ENCODE measurements around the gene TJAP1. TPM values are rescaled to one million over a fixed set of nuclear protein-coding genes. Genes with fewer than 3 reads are reported as not detected.

Gene TJAP1
- total RNA-seq, 1 donor from 2014 or later: 6.6 TPM

GRCh38 chr6:43493833-43494232 lies 16.5 kb downstream of the TJAP1 start:
- peaks cover 6% of the 10 kb centered on the region for H3K36me3 ChIP-seq (ENCODE audit: control insufficient read depth, insufficient read depth, low read length)
- DNase-seq (ENCODE audit: low read depth) (peak; percentile 39), FAIRE-seq (no peak)
- no peak overlapping the region for H3K4me3 ChIP-seq (ENCODE audit: low read depth, low read length)
- no peaks in the 10 kb centered on the region for H3K27me3 ChIP-seq (ENCODE audit: control insufficient read depth, insufficient read depth, low read length)
- TF ChIP-seq, protein P1, sequence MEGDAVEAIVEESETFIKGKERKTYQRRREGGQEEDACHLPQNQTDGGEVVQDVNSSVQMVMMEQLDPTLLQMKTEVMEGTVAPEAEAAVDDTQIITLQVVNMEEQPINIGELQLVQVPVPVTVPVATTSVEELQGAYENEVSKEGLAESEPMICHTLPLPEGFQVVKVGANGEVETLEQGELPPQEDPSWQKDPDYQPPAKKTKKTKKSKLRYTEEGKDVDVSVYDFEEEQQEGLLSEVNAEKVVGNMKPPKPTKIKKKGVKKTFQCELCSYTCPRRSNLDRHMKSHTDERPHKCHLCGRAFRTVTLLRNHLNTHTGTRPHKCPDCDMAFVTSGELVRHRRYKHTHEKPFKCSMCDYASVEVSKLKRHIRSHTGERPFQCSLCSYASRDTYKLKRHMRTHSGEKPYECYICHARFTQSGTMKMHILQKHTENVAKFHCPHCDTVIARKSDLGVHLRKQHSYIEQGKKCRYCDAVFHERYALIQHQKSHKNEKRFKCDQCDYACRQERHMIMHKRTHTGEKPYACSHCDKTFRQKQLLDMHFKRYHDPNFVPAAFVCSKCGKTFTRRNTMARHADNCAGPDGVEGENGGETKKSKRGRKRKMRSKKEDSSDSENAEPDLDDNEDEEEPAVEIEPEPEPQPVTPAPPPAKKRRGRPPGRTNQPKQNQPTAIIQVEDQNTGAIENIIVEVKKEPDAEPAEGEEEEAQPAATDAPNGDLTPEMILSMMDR (IDR thresholded peaks at IDR 0.05; ENCODE audit: insufficient read depth, low read length, severe bottlenecking): no peak

- no peaks in the 10 kb centered on the region for H3K27me3 ChIP-seq (ENCODE audit: control insufficient read depth, insufficient read depth, low read length)
- TF ChIP-seq, protein P1 (IDR thresholded peaks at IDR 0.05; ENCODE audit: insufficient read depth, low read length, severe bottlenecking): no peak
- no peak for FAIRE-seq
These were observed 17.0 kb downstream of the TJAP1 start for GRCh38 chr6:43494321-43494720.

GRCh38 chr6:43494766-43495165 lies 17.4 kb downstream of the TJAP1 start:
- DNase-seq (ENCODE audit: low read depth) (no peak), FAIRE-seq (no peak)
- H3K27me3 ChIP-seq (ENCODE audit: control insufficient read depth, insufficient read depth, low read length): no peaks in the 10 kb centered on the region
- TF ChIP-seq, protein P1 (IDR thresholded peaks at IDR 0.05; ENCODE audit: insufficient read depth, low read length, severe bottlenecking): no peak
- no peak overlapping the region for H3K4me3 ChIP-seq (ENCODE audit: low read depth, low read length)
- peaks cover 13% of the 10 kb centered on the region for H3K36me3 ChIP-seq (ENCODE audit: control insufficient read depth, insufficient read depth, low read length)

More at GRCh38 chr6:43494321-43494720, 17.0 kb downstream of the TJAP1 start:
- peaks cover 11% of the 10 kb centered on the region for H3K36me3 ChIP-seq (ENCODE audit: control insufficient read depth, insufficient read depth, low read length)
- DNase-seq (ENCODE audit: low read depth): no peak
- no peak overlapping the region for H3K4me3 ChIP-seq (ENCODE audit: low read depth, low read length)

DNA sequence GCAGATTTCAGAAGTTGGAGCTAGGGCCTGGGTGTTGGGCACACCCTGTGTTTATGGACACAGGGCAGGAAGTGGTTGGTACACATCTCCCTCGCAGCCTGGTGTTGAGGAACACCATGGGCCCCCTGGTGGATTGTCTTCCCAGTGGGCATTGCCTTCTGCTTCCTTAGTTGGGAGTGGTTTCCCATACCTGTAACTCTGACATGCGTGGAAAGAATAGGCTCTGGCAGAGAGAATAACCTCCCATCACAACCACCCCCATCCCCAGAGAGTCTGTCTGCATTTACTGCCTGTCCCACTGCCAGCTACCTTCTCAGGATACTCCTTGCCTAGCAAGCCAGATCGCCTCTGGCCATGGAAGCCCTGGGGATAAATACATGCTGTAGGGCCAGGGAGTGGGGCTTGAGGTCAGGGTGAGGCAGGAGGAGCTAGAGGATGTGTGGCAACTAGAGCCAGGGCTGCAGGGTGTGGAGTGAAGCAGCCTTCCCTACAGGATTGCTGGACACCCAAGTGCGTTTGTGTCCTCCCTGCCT lies 18.1 kb downstream of the TJAP1 start:
- TF ChIP-seq, protein P1 (IDR thresholded peaks at IDR 0.05; ENCODE audit: insufficient read depth, low read length, severe bottlenecking): peak; percentile 58
- no peak overlapping the region for H3K4me3 ChIP-seq (ENCODE audit: low read depth, low read length)
- FAIRE-seq (peak; percentile 13), DNase-seq (ENCODE audit: low read depth) (peak; percentile 47)
- peaks cover 19% of the 10 kb centered on the region for H3K36me3 ChIP-seq (ENCODE audit: control insufficient read depth, insufficient read depth, low read length)
- H3K27me3 ChIP-seq (ENCODE audit: control insufficient read depth, insufficient read depth, low read length): no peaks in the 10 kb centered on the region

DNA sequence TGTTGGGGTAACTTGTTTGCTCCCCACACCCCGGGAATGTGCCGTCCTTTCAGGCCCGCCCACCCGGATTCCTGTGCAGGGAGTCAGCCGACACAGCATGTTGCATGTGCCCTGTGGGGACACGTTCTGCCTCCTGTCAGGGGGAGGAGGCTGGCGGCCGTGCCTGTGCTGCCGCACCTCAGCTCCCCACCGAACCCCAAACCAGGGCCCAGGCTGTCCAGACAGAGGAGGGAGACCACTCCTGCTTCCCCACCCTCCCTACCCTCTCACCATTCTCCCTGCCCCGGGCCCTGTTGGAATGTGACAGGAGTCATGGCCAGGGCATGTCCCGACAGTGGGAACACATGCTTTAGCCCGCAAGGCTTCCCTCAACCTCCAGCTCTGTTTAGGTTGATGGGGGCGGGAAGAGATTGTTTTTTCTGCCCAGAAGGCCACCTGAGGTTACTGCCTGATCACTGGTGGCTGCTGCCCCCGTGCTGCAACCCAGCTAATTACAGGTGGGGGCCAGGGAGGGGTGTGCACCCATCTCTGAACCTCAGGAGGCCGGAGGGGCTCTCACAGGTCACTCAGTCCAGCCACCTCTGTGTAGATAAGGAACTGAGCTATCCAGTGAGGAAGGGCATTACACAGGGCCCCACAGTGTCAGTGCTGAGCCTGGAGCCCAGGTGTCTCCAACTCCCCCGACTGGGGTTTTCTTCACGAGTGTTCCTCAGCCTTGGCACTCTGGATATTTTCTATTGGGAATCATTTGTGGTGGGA lies 19.2 kb downstream of the TJAP1 start:
- no peak overlapping the region for H3K4me3 ChIP-seq (ENCODE audit: low read depth, low read length)
- FAIRE-seq (no peak), DNase-seq (ENCODE audit: low read depth) (peak; percentile 96)
- H3K27me3 ChIP-seq (ENCODE audit: control insufficient read depth, insufficient read depth, low read length): no peaks in the 10 kb centered on the region
- peaks cover 24% of the 10 kb centered on the region for H3K36me3 ChIP-seq (ENCODE audit: control insufficient read depth, insufficient read depth, low read length)
- TF ChIP-seq, protein P1 (IDR thresholded peaks at IDR 0.05; ENCODE audit: insufficient read depth, low read length, severe bottlenecking): peak; percentile 80

GRCh38 chr6:43497129-43497396 lies 19.7 kb downstream of the TJAP1 start:
- H3K4me3 ChIP-seq (ENCODE audit: low read depth, low read length): no peak overlapping the region
- TF ChIP-seq, protein P1 (IDR thresholded peaks at IDR 0.05; ENCODE audit: insufficient read depth, low read length, severe bottlenecking): no peak
- FAIRE-seq (no peak), DNase-seq (ENCODE audit: low read depth) (no peak)
- no peaks in the 10 kb centered on the region for H3K27me3 ChIP-seq (ENCODE audit: control insufficient read depth, insufficient read depth, low read length)
- peaks cover 24% of the 10 kb centered on the region for H3K36me3 ChIP-seq (ENCODE audit: control insufficient read depth, insufficient read depth, low read length)

Measured in bronchial epithelial cell (primary cell).